Measurements from ENCODE around the gene COL26A1.

DNA sequence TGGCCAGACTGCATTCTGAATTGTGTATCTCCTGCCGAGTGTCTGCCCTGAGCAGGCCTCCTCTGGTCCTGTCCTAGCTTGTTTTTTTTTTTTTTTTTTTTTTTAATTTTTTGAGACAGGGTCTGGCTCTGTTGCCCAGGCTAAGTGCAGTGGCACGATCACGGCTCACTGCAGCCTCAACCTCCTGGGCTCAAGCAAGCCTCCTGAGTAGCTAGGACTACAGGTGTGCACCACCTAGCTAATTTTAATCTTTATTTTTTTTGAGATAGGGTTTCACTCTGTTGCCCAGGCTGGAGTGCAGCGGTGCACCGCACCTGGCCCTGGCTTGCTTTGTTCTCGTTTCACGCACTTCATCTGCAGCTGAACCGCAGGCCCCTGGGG, 23.5 kb downstream of the COL26A1 start:
- TF ChIP-seq, protein P1, sequence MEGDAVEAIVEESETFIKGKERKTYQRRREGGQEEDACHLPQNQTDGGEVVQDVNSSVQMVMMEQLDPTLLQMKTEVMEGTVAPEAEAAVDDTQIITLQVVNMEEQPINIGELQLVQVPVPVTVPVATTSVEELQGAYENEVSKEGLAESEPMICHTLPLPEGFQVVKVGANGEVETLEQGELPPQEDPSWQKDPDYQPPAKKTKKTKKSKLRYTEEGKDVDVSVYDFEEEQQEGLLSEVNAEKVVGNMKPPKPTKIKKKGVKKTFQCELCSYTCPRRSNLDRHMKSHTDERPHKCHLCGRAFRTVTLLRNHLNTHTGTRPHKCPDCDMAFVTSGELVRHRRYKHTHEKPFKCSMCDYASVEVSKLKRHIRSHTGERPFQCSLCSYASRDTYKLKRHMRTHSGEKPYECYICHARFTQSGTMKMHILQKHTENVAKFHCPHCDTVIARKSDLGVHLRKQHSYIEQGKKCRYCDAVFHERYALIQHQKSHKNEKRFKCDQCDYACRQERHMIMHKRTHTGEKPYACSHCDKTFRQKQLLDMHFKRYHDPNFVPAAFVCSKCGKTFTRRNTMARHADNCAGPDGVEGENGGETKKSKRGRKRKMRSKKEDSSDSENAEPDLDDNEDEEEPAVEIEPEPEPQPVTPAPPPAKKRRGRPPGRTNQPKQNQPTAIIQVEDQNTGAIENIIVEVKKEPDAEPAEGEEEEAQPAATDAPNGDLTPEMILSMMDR (IDR thresholded peaks at IDR 0.05; ENCODE audit: insufficient read depth, low read length): no peak
- no peak for TF ChIP-seq POLR2AphosphoS5 (IDR thresholded peaks at IDR 0.05; ENCODE audit: low read depth)
- TF ChIP-seq, protein P2, sequence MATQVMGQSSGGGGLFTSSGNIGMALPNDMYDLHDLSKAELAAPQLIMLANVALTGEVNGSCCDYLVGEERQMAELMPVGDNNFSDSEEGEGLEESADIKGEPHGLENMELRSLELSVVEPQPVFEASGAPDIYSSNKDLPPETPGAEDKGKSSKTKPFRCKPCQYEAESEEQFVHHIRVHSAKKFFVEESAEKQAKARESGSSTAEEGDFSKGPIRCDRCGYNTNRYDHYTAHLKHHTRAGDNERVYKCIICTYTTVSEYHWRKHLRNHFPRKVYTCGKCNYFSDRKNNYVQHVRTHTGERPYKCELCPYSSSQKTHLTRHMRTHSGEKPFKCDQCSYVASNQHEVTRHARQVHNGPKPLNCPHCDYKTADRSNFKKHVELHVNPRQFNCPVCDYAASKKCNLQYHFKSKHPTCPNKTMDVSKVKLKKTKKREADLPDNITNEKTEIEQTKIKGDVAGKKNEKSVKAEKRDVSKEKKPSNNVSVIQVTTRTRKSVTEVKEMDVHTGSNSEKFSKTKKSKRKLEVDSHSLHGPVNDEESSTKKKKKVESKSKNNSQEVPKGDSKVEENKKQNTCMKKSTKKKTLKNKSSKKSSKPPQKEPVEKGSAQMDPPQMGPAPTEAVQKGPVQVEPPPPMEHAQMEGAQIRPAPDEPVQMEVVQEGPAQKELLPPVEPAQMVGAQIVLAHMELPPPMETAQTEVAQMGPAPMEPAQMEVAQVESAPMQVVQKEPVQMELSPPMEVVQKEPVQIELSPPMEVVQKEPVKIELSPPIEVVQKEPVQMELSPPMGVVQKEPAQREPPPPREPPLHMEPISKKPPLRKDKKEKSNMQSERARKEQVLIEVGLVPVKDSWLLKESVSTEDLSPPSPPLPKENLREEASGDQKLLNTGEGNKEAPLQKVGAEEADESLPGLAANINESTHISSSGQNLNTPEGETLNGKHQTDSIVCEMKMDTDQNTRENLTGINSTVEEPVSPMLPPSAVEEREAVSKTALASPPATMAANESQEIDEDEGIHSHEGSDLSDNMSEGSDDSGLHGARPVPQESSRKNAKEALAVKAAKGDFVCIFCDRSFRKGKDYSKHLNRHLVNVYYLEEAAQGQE (IDR thresholded peaks at IDR 0.05; ENCODE audit: insufficient replicate concordance, low read depth): no peak
